H1 (cell line): ENCODE results near the gene KCNMB1. TPM values are rescaled to one million over a fixed set of nuclear protein-coding genes. Genes with fewer than 3 reads are reported as not detected.

Experiments
- CTCF ChIA-PET: fragments of 300-600 bp; sonication (Branson Sonifier 250); formaldehyde crosslinking; loops from one replicate; lab custom pipeline; 2021; ENCODE audit not compliant: partially characterized antibody; lab: Charles Lee
- POLR2A ChIA-PET: fragments of 300-600 bp; sonication (Branson Sonifier 250); formaldehyde crosslinking; loops from one replicate; lab custom pipeline; 2021; ENCODE audit warnings: inconsistent platforms; ENCODE audit not compliant: partially characterized antibody; lab: Charles Lee
- DNase-seq, 2 experiments: peaks; one replicate each; pipeline versions ENCODE4 v3.0.0 to v3.0.0-alpha.2; 2010 to 2022; ENCODE audit warnings: low spot score in 2 of 2, low read depth in 1 of 2, mixed read lengths in 1 of 2
- FAIRE-seq: peaks from 2 replicates; lab custom pipeline; 2011; peaks lifted over from hg19 to GRCh38; lab: Jason Lieb, UNC
- H2AFZ ChIP-seq: 2 replicates; pipeline ENCODE4 v1.8.1; 2012; ENCODE audit warnings: low read length, inconsistent platforms
- H2AK5ac ChIP-seq: 2 replicates; pipeline ENCODE4 v1.6.1; 2013; ENCODE audit warnings: low read depth, low read length
- H2BK120ac ChIP-seq: replicated peaks from 2 replicates; pipeline ENCODE3; 2013; ENCODE audit warnings: low read depth, low read length, inconsistent platforms
- H2BK12ac ChIP-seq: 2 replicates; pipeline ENCODE4 v1.6.1; 2013; ENCODE audit warnings: low read depth, low read length
- H2BK15ac ChIP-seq: 2 replicates; pipeline ENCODE4 v1.6.1; 2013; ENCODE audit warnings: low read length
- H2BK20ac ChIP-seq: 2 replicates; pipeline ENCODE4 v1.6.1; 2013; ENCODE audit warnings: low read length
- H2BK5ac ChIP-seq: 2 replicates; pipeline ENCODE4 v1.6.1; 2013; ENCODE audit warnings: low read depth, low read length
- H3K14ac ChIP-seq: 2 replicates; pipeline ENCODE4 v1.6.1; 2013; ENCODE audit warnings: inconsistent platforms; ENCODE audit not compliant: insufficient read length
- H3K18ac ChIP-seq: 2 replicates; pipeline ENCODE4 v1.6.1; 2013; ENCODE audit warnings: low read length; ENCODE audit errors: extremely low read depth
- H3K23ac ChIP-seq: 2 replicates; pipeline ENCODE4 v1.6.1; 2013; ENCODE audit warnings: inconsistent platforms; ENCODE audit not compliant: insufficient read length
- H3K23me2 ChIP-seq: 2 replicates; pipeline ENCODE4 v1.6.1; 2013; ENCODE audit warnings: low read depth, low read length
- H3K27ac ChIP-seq: 2 replicates; pipeline ENCODE4 v1.6.1; 2011; ENCODE audit warnings: low read depth, low read length, inconsistent platforms
- H3K27me3 ChIP-seq, 4 experiments: replicated peaks in 1 of 4; 1 replicate in 1 of 4; 2 replicates in 3 of 4; pipeline versions ENCODE4 v1.6.1 to v1.8.1; 2011 to 2013; ENCODE audit warnings: low read length in 3 of 4, mild to moderate bottlenecking in 3 of 4, inconsistent platforms in 2 of 4, mixed read lengths in 2 of 4, moderate library complexity in 1 of 4; ENCODE audit not compliant: control insufficient read depth in 3 of 4, insufficient read depth in 3 of 4; ENCODE audit errors: extremely low read depth in 1 of 4
- H3K36me3 ChIP-seq, 4 experiments: 2 replicates each; pipeline versions ENCODE4 v1.6.1 to v1.8.1; 2011 to 2013; ENCODE audit warnings: mild to moderate bottlenecking in 4 of 4, low read length in 3 of 4, moderate library complexity in 2 of 4, control low read depth in 1 of 4, inconsistent platforms in 1 of 4; ENCODE audit not compliant: insufficient read depth in 4 of 4, control insufficient read depth in 2 of 4
- H3K4ac ChIP-seq: replicated peaks from 2 replicates; pipeline ENCODE3; 2013; ENCODE audit warnings: low read length, low read depth, mixed read lengths, inconsistent platforms; ENCODE audit not compliant: insufficient read length
- H3K4me1 ChIP-seq, 4 experiments: replicated peaks in 1 of 4; 1 replicate in 1 of 4; 2 replicates in 3 of 4; pipeline versions ENCODE4 v1.6.1 to v1.8.1; 2011 to 2013; ENCODE audit warnings: low read length in 3 of 4, inconsistent platforms in 2 of 4, mixed read lengths in 1 of 4; ENCODE audit not compliant: insufficient read depth in 4 of 4, control insufficient read depth in 3 of 4
- H3K4me2 ChIP-seq, 2 experiments: 2 replicates each; pipeline versions ENCODE4 v1.6.1 to v1.8.1; 2011 to 2013; ENCODE audit warnings: low read depth in 2 of 2, low read length in 2 of 2, control low read depth in 1 of 2, inconsistent platforms in 1 of 2, mild to moderate bottlenecking in 1 of 2; ENCODE audit not compliant: insufficient read depth in 1 of 2
- H3K4me3 ChIP-seq, 4 experiments: fragments of 200-600, 300-600 bp in 1 of 4; sonication (generic), shearing (Covaris generic), sonication (Bioruptor Twin) in 1 of 4; 2 replicates each; pipeline versions ENCODE4 v1.5.1 to v1.8.1; 2011 to 2016; ENCODE audit warnings: low read length in 4 of 4, low read depth in 3 of 4, control low read depth in 2 of 4, inconsistent platforms in 2 of 4, mild to moderate bottlenecking in 2 of 4, mixed read lengths in 1 of 4, moderate library complexity in 1 of 4; ENCODE audit not compliant: insufficient read depth in 2 of 4; ENCODE audit errors: extremely low read depth in 1 of 4
- H3K56ac ChIP-seq: replicated peaks from 2 replicates; pipeline ENCODE3; 2013; ENCODE audit warnings: low read depth, mild to moderate bottlenecking, mixed read lengths, low read length, inconsistent platforms; ENCODE audit not compliant: insufficient read length
- H3K79me1 ChIP-seq: 2 replicates; pipeline ENCODE4 v1.6.1; 2013; ENCODE audit warnings: low read depth, low read length, control low read depth
- H3K79me2 ChIP-seq, 2 experiments: 2 replicates each; pipeline versions ENCODE4 v1.6.1 to v1.8.1; 2012 to 2013; ENCODE audit warnings: low read length in 2 of 2, mild to moderate bottlenecking in 2 of 2, inconsistent platforms in 1 of 2; ENCODE audit not compliant: insufficient read depth in 2 of 2, control insufficient read depth in 1 of 2
- H3K9ac ChIP-seq, 4 experiments: replicated peaks in 1 of 4; 1 replicate in 1 of 4; 2 replicates in 3 of 4; pipeline versions ENCODE4 v1.6.1 to v1.8.1; 2011 to 2013; ENCODE audit warnings: low read depth in 3 of 4, low read length in 3 of 4, control low read depth in 2 of 4, mild to moderate bottlenecking in 2 of 4, moderate library complexity in 2 of 4, inconsistent platforms in 1 of 4; ENCODE audit errors: extremely low read depth in 1 of 4
- H3K9me3 ChIP-seq, 2 experiments: 2 replicates each; pipeline versions ENCODE4 v1.6.1 to v1.8.1; 2012 to 2013; ENCODE audit warnings: mild to moderate bottlenecking in 2 of 2, moderate library complexity in 2 of 2, control low read depth in 1 of 2, inconsistent platforms in 1 of 2, low read depth in 1 of 2, low read length in 1 of 2, mixed read lengths in 1 of 2; ENCODE audit not compliant: insufficient read depth in 2 of 2
- H4K20me1 ChIP-seq, 2 experiments: replicated peaks in 1 of 2; 2 replicates each; pipeline versions ENCODE3 to v1.8.1; 2011 to 2013; ENCODE audit warnings: inconsistent platforms in 2 of 2, low read length in 2 of 2, mild to moderate bottlenecking in 1 of 2; ENCODE audit not compliant: insufficient read depth in 2 of 2, control insufficient read depth in 1 of 2
- H4K5ac ChIP-seq: 2 replicates; pipeline ENCODE4 v1.6.1; 2013; ENCODE audit warnings: low read length, low read depth, mixed read lengths, inconsistent platforms; ENCODE audit not compliant: insufficient read length
- H4K8ac ChIP-seq: 2 replicates; pipeline ENCODE4 v1.8.0; 2013; ENCODE audit warnings: mild to moderate bottlenecking, moderate library complexity, low read length, inconsistent platforms; ENCODE audit not compliant: insufficient read depth; ENCODE audit errors: extremely low read depth
- H4K91ac ChIP-seq: replicated peaks from 2 replicates; pipeline ENCODE3; 2013; ENCODE audit warnings: low read length, mixed read lengths, inconsistent platforms; ENCODE audit not compliant: insufficient read length
- BACH1 ChIP-seq: IDR thresholded peaks from 2 replicates; pipeline ENCODE4 v1.6.1; 2012; ENCODE audit warnings: low read length, improper control_type of control experiment
- CHD1 ChIP-seq: IDR thresholded peaks from 2 replicates; pipeline ENCODE4 v1.6.1; 2012; ENCODE audit warnings: low read depth, low read length, improper control_type of control experiment
- CHD2 ChIP-seq: IDR thresholded peaks from 2 replicates; pipeline ENCODE4 v1.6.1; 2012; ENCODE audit warnings: low read length, improper control_type of control experiment
- EZH2 ChIP-seq: fragments of 200-600 bp; sonication (generic); IDR thresholded peaks from 2 replicates; pipeline ENCODE4 v1.7.1; 2012; ENCODE audit warnings: low read depth, mild to moderate bottlenecking, moderate library complexity, low read length, inconsistent platforms; ENCODE audit not compliant: severe bottlenecking
- KDM1A ChIP-seq: fragments of 200-600, 300-600 bp; sonication (generic); IDR thresholded peaks from 2 replicates; pipeline ENCODE4 v1.7.1; 2016; ENCODE audit warnings: mild to moderate bottlenecking, low read length, borderline replicate concordance
- KDM5A ChIP-seq: fragments of 200-600 bp; IDR thresholded peaks from 2 replicates; pipeline ENCODE4 v1.7.1; 2012; ENCODE audit warnings: mild to moderate bottlenecking, low read length, inconsistent platforms, mixed read lengths
- POLR2A ChIP-seq, 2 experiments: IDR thresholded peaks; 1 replicate in 1 of 2; 2 replicates in 1 of 2; pipeline ENCODE4 v1.6.1; 2011; ENCODE audit warnings: low read depth in 2 of 2, low read length in 2 of 2, mild to moderate bottlenecking in 2 of 2; ENCODE audit errors: control extremely low read depth in 1 of 2
- POLR2AphosphoS5 ChIP-seq: IDR thresholded peaks from 2 replicates; pipeline ENCODE4 v1.6.1; 2011; ENCODE audit warnings: low read depth, low read length
- RAD21 ChIP-seq, 2 experiments: IDR thresholded peaks in 1 of 2; conservative IDR thresholded peaks in 1 of 2; 2 replicates each; pipeline ENCODE4 v1.6.1; 2011; ENCODE audit warnings: low read depth in 2 of 2, low read length in 2 of 2, improper control_type of control experiment in 1 of 2, inconsistent platforms in 1 of 2, mild to moderate bottlenecking in 1 of 2, moderate library complexity in 1 of 2
- SIRT6 ChIP-seq: IDR thresholded peaks from one replicate; pipeline ENCODE4 v1.7.1; 2012; ENCODE audit warnings: low read length, inconsistent platforms
- SRF ChIP-seq: IDR thresholded peaks from 2 replicates; pipeline ENCODE4 v1.6.1; 2011; ENCODE audit warnings: mild to moderate bottlenecking, low read depth, low read length, moderate library complexity
- SUZ12 ChIP-seq: fragments of 200-600 bp; sonication (generic); IDR thresholded peaks from 2 replicates; pipeline ENCODE4 v1.6.1; 2012; ENCODE audit warnings: mild to moderate bottlenecking, inconsistent platforms, low read length, moderate library complexity, mixed read lengths
- TAF1 ChIP-seq: IDR thresholded peaks from 2 replicates; pipeline ENCODE4 v1.6.1; 2011; ENCODE audit warnings: mild to moderate bottlenecking, low read depth, low read length
- YY1 ChIP-seq: IDR thresholded peaks from 2 replicates; pipeline ENCODE4 v1.6.1; 2011; ENCODE audit warnings: low read depth, mild to moderate bottlenecking, low read length
- WGBS, 2 experiments: shearing (Covaris generic) in 1 of 2; methylation state at CpG; one replicate each; pipeline versions ENCODE4 v1.1.6 to v1.1.7; 2013 to 2015; ENCODE audit warnings: low lambda C conversion rate in 2 of 2, mixed read lengths in 2 of 2, inconsistent platforms in 1 of 2, low coverage in 1 of 2, missing lambda C conversion rate in 1 of 2; ENCODE audit not compliant: insufficient replicate concordance in 2 of 2, insufficient coverage in 1 of 2, insufficient read length in 1 of 2; ENCODE audit errors: extremely low coverage in 1 of 2, missing lambda C conversion rate in 1 of 2; 5-methylcytosine and 5-hydroxymethylcytosine counted together
- polyA plus RNA-seq, 7 experiments: library from polyadenylated mRNA; depleted of rRNA in 3 of 7; stranded (reverse) in 5 of 7; unstranded in 2 of 7; fragments of >200 nt in 5 of 7; fragments of 200-250 nt in 2 of 7; gene quantifications; 1 replicate in 5 of 7; 2 replicates in 1 of 7; 4 replicates in 1 of 7; pipeline versions ENCODE4 v1.2.1 to v1.2.3, GENCODE V29; 2011 to 2013; ENCODE audit warnings: missing spikeins in 2 of 7, mixed read lengths in 2 of 7
- total RNA-seq: library from RNA; stranded (reverse); fragmentation: NEBNext Ultra II Directional; extraction: Animal tissue kit (Norgen Biotek cat#: 25700); gene quantifications from 2 replicates; pipeline ENCODE4 v1.2.1, GENCODE V29; 2021

KCNMB1 gene
- total and polyA plus RNA-seq, 2 of the 8 experiments (the other 6 are each of a cell fraction or from before 2014, with no cell fraction given): 0.08 to 0.19 TPM

- no peak overlapping the region for H4K8ac ChIP-seq
- H3K27me3 ChIP-seq: no peaks in the 10 kb centered on the region
- no peak overlapping the region for H3K18ac ChIP-seq
- no peaks in the 10 kb centered on the region for H3K23me2 ChIP-seq
- no peak overlapping the region for H3K9ac ChIP-seq
- H4K5ac ChIP-seq: no peak overlapping the region
- H2BK5ac ChIP-seq: no peak overlapping the region
- H3K23ac ChIP-seq: no peak overlapping the region
- H3K36me3 ChIP-seq: no peaks in the 10 kb centered on the region
- H3K79me1 ChIP-seq: no peaks in the 10 kb centered on the region
- no peak overlapping the region for H3K4ac ChIP-seq
- H3K56ac ChIP-seq: no peak overlapping the region
- no peaks in the 10 kb centered on the region for H4K20me1 ChIP-seq
- no peaks in the 10 kb centered on the region for H3K9me3 ChIP-seq
- H2AFZ ChIP-seq: no peak overlapping the region
- ChIA-PET POLR2A (interaction anchor here (1.1 kb wide), 1 partner anchor 19 kb away, joined by 3 read pairs; no protein-coding TSS in a partner anchor), CTCF (interaction anchor here (0.9 to 2.1 kb wide), 6 partner anchors 11 to 153 kb away, joined by 3 to 4 read pairs (median 4); no protein-coding TSS in a partner anchor)
- H2BK20ac ChIP-seq: no peak overlapping the region
- no peak overlapping the region for H2BK120ac ChIP-seq
- H4K91ac ChIP-seq: no peak overlapping the region
- H3K14ac ChIP-seq: no peak overlapping the region
- no peak overlapping the region for H3K4me3 ChIP-seq
- H3K27ac ChIP-seq: no peak overlapping the region
- no peak overlapping the region for H2AK5ac ChIP-seq
- H3K79me2 ChIP-seq: no peaks in the 10 kb centered on the region
- FAIRE-seq (no peak), DNase-seq (no peak)
- H2BK12ac ChIP-seq: no peak overlapping the region
- no peak overlapping the region for H2BK15ac ChIP-seq
- no peak overlapping the region for H3K4me2 ChIP-seq
- WGBS, 2 experiments: 96% methylated on average over 16 of the region's 16 CpGs; no CpG with 5 or more reads in 1 of the 2 experiments
- H3K4me1 ChIP-seq: no peaks in the 10 kb centered on the region
- TF ChIP-seq YY1 (no peak), KDM5A (no peak), CHD1 (no peak), CHD2 (no peak), SRF (no peak), SIRT6 (no peak), POLR2AphosphoS5 (no peak), BACH1 (no peak), SUZ12 (no peak), EZH2 (no peak), POLR2A (IDR thresholded peaks at IDR 0.05; ENCODE audit: control extremely low read depth in 1 of 2, low read depth in 2 of 2, low read length in 2 of 2) (no peak), TAF1 (no peak), KDM1A (no peak), RAD21 (IDR thresholded peaks at IDR 0.05 in 1 of 2, conservative IDR thresholded peaks at IDR 0.05 in 1 of 2; ENCODE audit: low read depth in 2 of 2, low read length in 2 of 2) (no peak)
These were observed 10.4 kb downstream of the KCNMB1 start for GRCh38 chr5:170378740-170379139.
